Activated B cell treated with CpG ODN at 0.5 μM for 24 hours (primary cell): Measurements from ENCODE around the gene ZNF292. TPM values are rescaled to one million over a fixed set of nuclear protein-coding genes. Genes with fewer than 3 reads are reported as not detected.
"Not testable (repeated sequence)": the region's sequence is repeated elsewhere in the genome, so short reads cannot be mapped to it uniquely, and the experiment has no call there.

ENCODE experiments used
- ATAC-seq: fragments of 200-7000 bp; cut with Tn5 transposase; one replicate; pipeline ENCODE4 v1.10.0; 2021; ENCODE audit warnings: low read depth, mild to moderate bottlenecking, moderate library complexity
- CTCF ChIA-PET: fragments of 350-600 bp; sonication (Branson Sonifier 250); formaldehyde crosslinking; loops from one replicate; lab custom pipeline; 2021; ENCODE audit warnings: antibody characterized with exemption; lab: Charles Lee
- POLR2A ChIA-PET: fragments of 350-600 bp; sonication (Branson Sonifier 250); formaldehyde crosslinking; loops from one replicate; lab custom pipeline; 2021; ENCODE audit warnings: antibody characterized with exemption; lab: Charles Lee
- DNase-seq: peaks from one replicate; pipeline ENCODE4 v3.0.0; 2022
- H3K27ac Mint-ChIP-seq: one replicate; pipeline ENCODE4 v1.8.0; 2020; ENCODE audit warnings: mixed read lengths
- H3K27me3 Mint-ChIP-seq: one replicate; pipeline ENCODE4 v1.8.0; 2021; ENCODE audit warnings: mixed read lengths
- H3K36me3 Mint-ChIP-seq: one replicate; pipeline ENCODE4 v1.8.0; 2021; ENCODE audit warnings: low read depth, mixed read lengths
- H3K4me1 Mint-ChIP-seq: one replicate; pipeline ENCODE4 v1.8.0; 2021; ENCODE audit warnings: mixed read lengths
- H3K4me3 Mint-ChIP-seq: one replicate; pipeline ENCODE4 v1.8.0; 2020; ENCODE audit warnings: mild to moderate bottlenecking, mixed read lengths
- H3K9me3 Mint-ChIP-seq: one replicate; pipeline ENCODE4 v1.8.0; 2020; ENCODE audit warnings: mixed read lengths
- intact Hi-C: fragments of 100-400 bp; cut with micrococcal nuclease; formaldehyde crosslinking; loops from one replicate; pipeline ENCODE4 v1.15.1; 2024
- total RNA-seq: library from RNA; stranded (reverse); gene quantifications from 2 replicates; pipeline ENCODE4 v1.2.3, GENCODE V29; 2022
- TF ChIP-seq, protein P1 (sequence below): fragments of 200-600 bp; IDR thresholded peaks from one replicate; pipeline ENCODE4 v1.8.0; 2022; ENCODE audit warnings: antibody characterized with exemption, mild to moderate bottlenecking

ZNF292 gene
- total RNA-seq, 1 donor from 2014 or later: 66.6 TPM

DNA sequence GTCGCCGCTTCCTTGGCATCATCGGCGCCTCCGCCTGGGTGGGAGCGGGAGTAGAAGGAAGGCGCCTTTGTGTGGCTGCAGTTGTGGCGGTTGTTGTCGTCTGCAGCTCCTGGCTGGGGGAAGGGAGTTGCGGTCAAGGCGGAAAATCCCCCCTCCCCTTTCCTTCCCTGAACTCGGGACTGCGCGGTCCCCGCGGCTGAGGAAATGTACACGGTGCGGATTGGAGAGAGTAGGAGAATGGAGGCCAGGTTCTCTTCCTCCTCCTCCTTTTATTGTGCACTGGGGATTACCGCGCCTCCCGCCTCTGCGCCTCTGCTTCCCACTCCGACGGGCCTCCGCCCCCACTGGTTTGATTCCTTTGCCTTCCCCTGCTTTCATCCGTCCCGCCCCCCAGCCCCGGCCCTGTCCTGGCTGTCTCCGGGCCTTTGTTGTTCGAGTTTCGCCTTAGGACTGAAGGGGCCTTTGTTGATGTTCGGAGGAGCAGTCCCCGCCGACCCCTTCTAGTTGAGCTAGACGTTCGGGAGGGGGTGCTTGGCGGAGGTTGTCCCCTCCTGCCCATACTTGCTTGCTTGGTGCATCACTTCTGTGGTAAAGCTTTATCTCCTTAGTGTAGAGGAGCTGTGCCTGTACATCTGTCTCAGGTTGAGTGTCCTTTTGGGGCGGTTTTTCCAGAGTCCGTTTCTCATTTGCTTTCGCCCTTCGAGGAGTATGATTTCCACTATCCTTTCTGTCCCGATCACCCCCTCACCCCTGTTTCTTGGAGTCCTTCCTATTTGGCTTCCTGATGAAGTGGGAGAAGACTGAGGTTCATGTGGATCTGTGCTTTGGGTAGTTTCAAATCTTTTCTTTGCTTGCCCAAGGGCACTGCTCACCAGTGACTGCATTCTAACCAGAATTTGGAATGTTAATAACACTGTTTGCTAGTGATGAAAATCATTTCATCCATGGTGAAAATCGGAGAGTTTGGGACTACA is 764 bp downstream of the ZNF292 start:
- POLR2A ChIA-PET: interaction anchor here (2.5 kb wide), 1 partner anchor 25 kb away, joined by 13 read pairs; no protein-coding TSS in a partner anchor
- Mint-ChIP-seq H3K4me3 (peak overlapping the region; percentile 91), H3K27ac (peak overlapping the region; percentile 97), H3K36me3 (peaks cover 25% of the 10 kb centered on the region), H3K4me1 (peaks cover 65% of the 10 kb centered on the region), H3K9me3 (no peaks in the 10 kb centered on the region), H3K27me3 (no peaks in the 10 kb centered on the region)
- TF ChIP-seq, protein P1, sequence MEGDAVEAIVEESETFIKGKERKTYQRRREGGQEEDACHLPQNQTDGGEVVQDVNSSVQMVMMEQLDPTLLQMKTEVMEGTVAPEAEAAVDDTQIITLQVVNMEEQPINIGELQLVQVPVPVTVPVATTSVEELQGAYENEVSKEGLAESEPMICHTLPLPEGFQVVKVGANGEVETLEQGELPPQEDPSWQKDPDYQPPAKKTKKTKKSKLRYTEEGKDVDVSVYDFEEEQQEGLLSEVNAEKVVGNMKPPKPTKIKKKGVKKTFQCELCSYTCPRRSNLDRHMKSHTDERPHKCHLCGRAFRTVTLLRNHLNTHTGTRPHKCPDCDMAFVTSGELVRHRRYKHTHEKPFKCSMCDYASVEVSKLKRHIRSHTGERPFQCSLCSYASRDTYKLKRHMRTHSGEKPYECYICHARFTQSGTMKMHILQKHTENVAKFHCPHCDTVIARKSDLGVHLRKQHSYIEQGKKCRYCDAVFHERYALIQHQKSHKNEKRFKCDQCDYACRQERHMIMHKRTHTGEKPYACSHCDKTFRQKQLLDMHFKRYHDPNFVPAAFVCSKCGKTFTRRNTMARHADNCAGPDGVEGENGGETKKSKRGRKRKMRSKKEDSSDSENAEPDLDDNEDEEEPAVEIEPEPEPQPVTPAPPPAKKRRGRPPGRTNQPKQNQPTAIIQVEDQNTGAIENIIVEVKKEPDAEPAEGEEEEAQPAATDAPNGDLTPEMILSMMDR: no peak
- ATAC-seq (no peak), DNase-seq (peak; percentile 42)
- intact Hi-C loops: loop anchor here (1.0 to 10.0 kb wide), 17 partner anchors 8 to 1924 kb away; partner anchors contain the start of genes AKIRIN2, ORC3, PNRC1 and RNGTT
- CTCF ChIA-PET: interaction anchor here (0.8 to 1.4 kb wide), 3 partner anchors 13 to 77 kb away, joined by 4 to 5 read pairs (median 4); no protein-coding TSS in a partner anchor

DNA sequence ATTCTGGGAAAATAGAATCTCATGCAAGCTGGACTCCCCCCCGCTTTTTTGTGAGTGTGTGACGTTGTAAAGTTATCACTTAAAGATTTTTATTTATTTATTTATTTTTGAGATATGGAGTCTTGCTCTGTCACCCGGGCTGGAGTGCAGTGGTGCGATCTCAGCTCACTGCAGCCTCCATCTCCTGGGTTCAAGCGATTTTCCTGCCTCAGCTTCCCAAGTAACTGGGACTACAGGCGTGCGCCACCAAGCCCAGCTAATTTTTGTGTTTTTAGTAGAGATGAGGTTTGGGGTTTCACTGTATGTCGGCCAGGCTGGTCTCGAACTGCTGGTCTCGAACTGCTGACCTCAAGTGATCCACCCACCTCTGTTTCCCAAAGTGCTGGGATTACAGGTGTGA is 2.2 kb downstream of the ZNF292 start:
- not testable (repeated sequence) for H3K4me3 Mint-ChIP-seq, H3K27ac Mint-ChIP-seq, DNase-seq, H3K27me3 Mint-ChIP-seq, H3K9me3 Mint-ChIP-seq, ATAC-seq
- Mint-ChIP-seq H3K36me3 (peaks cover 29% of the 10 kb centered on the region), H3K4me1 (peaks cover 69% of the 10 kb centered on the region)
- ChIA-PET POLR2A (interaction anchor here (2.5 kb wide), 1 partner anchor 24 kb away, joined by 13 read pairs; no protein-coding TSS in a partner anchor), CTCF (interaction anchor here (1.2 to 1.8 kb wide), 2 partner anchors 11 to 19 kb away, joined by 4 read pairs; no protein-coding TSS in a partner anchor)
- intact Hi-C loops: loop anchor here (2.0 to 10.0 kb wide), 4 partner anchors 17 to 1807 kb away; partner anchors contain the start of gene RNGTT

DNA sequence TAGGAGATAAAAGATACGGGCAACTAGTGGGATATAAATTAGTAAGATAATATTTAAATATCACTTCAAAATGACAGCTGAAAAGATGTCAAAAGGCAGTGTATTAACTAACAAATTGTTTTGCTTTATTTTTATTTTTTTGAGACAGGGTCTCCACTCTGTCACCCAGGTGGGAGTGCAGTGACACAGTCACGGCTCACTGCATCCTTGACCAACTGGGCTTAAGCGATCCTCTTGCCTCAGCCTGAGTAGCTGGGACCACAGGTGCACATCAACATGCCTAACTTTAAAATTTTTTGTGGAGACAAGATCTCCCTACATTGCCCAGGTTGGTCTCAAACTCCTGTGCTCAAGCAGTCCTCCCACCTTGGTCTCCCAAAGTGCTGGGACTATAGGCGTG is 5.9 kb downstream of the ZNF292 start:
- intact Hi-C loops: no loop called here

DNA sequence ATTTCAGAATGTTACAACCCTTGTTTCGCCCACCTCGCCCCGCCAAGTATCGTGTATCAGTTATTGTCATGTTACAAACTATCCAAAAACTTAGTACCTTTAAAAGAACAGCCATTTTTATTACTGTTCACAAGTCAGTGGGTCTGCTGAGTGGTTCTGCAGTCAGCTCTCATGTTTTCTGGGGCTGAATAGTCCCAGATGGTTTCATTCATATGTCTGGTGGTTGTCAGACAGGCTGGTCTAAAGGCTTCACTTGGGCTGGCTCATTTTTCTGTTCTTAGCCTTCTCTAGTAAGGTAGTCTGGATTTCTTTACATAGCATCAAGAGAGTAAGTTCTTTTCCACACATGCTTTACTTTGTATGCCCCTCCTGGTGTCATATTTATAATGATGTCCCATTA is 8.6 kb downstream of the ZNF292 start:
- Mint-ChIP-seq H3K27ac (peak overlapping the region; percentile 6), H3K4me3 (no peak overlapping the region), H3K9me3 (no peaks in the 10 kb centered on the region), H3K36me3 (peaks cover 9% of the 10 kb centered on the region), H3K4me1 (peaks cover 77% of the 10 kb centered on the region), H3K27me3 (no peaks in the 10 kb centered on the region)
- intact Hi-C loops: loop anchor here (1.0 kb wide), 1 partner anchor 8 kb away; no protein-coding TSS in a partner anchor
- ChIA-PET POLR2A (interaction anchor here (1.3 kb wide), 1 partner anchor 18 kb away, joined by 9 read pairs; no protein-coding TSS in a partner anchor), CTCF (no interaction called here)
- TF ChIP-seq, protein P1: no peak
- DNase-seq (no peak), ATAC-seq (peak; percentile 28)

More for the DNA sequence above, 5.9 kb downstream of the ZNF292 start:
- POLR2A ChIA-PET: interaction anchor here (1.7 kb wide), 1 partner anchor 9 kb away, joined by 13 read pairs; no protein-coding TSS in a partner anchor
- no peaks in the 10 kb centered on the region for H3K27me3 Mint-ChIP-seq
- DNase-seq (no peak), ATAC-seq (no peak)
- peaks cover 79% of the 10 kb centered on the region for H3K4me1 Mint-ChIP-seq
- TF ChIP-seq, protein P1: no peak
- H3K27ac Mint-ChIP-seq: no peak overlapping the region
- H3K9me3 Mint-ChIP-seq: no peaks in the 10 kb centered on the region
- no peak overlapping the region for H3K4me3 Mint-ChIP-seq
- peaks cover 18% of the 10 kb centered on the region for H3K36me3 Mint-ChIP-seq
- CTCF ChIA-PET: no interaction called here

DNA sequence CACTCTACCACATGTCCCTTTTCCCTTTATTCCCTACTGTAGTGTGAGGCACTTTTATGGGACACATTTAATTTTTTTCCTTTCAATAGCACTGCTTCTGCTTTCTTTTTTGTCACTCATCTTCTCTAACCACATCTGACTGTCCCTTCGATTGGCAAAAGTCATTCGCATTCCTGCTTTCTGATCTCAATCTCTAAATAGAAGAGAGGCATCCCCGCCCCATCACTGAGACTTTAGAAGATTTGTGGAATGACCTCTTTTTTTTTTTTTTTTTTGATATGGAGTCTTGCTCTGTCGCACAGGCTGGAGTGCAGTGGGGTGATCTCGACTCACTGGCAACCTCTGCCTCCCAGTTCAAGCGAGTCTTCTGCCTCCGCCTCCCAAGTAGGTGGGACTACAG is 9.1 kb downstream of the ZNF292 start:
- H3K27me3 Mint-ChIP-seq: no peaks in the 10 kb centered on the region
- H3K36me3 Mint-ChIP-seq: peaks cover 11% of the 10 kb centered on the region
- no peak for DNase-seq
- TF ChIP-seq, protein P1: no peak
- intact Hi-C loops: loop anchor here (1.0 kb wide), 1 partner anchor 8 kb away; no protein-coding TSS in a partner anchor
- H3K4me1 Mint-ChIP-seq: peaks cover 78% of the 10 kb centered on the region
- H3K27ac Mint-ChIP-seq: peak overlapping the region; percentile 12
- no peak for ATAC-seq
- H3K4me3 Mint-ChIP-seq: no peak overlapping the region
- no peaks in the 10 kb centered on the region for H3K9me3 Mint-ChIP-seq
- ChIA-PET POLR2A (no interaction called here), CTCF (no interaction called here)
